Osteocyte (in vitro differentiated cells): ENCODE data around the gene CKMT2. TPM values are rescaled to one million over a fixed set of nuclear protein-coding genes. Genes with fewer than 3 reads are reported as not detected.
"Not testable (repeated sequence)": the region's sequence is repeated elsewhere in the genome, so short reads cannot be mapped to it uniquely, and the experiment has no call there.

Source experiments
- DNase-seq: peaks from one replicate; pipeline ENCODE4 v3.0.0; 2021; ENCODE audit warnings: mixed read lengths; ENCODE audit not compliant: unreplicated experiment; ENCODE audit errors: extremely low spot score
- H3K27ac Mint-ChIP-seq: one replicate; pipeline ENCODE4 v1.8.0; 2021; ENCODE audit warnings: mild to moderate bottlenecking, mixed read lengths; ENCODE audit not compliant: unreplicated experiment
- H3K27me3 Mint-ChIP-seq: one replicate; pipeline ENCODE4 v1.8.0; 2021; ENCODE audit warnings: mixed read lengths; ENCODE audit not compliant: unreplicated experiment
- H3K36me3 Mint-ChIP-seq: one replicate; pipeline ENCODE4 v1.8.0; 2021; ENCODE audit warnings: mixed read lengths; ENCODE audit not compliant: unreplicated experiment
- H3K4me1 Mint-ChIP-seq: one replicate; pipeline ENCODE4 v1.8.0; 2021; ENCODE audit warnings: mixed read lengths; ENCODE audit not compliant: unreplicated experiment
- H3K4me3 Mint-ChIP-seq: one replicate; pipeline ENCODE4 v1.8.0; 2021; ENCODE audit warnings: mild to moderate bottlenecking, moderate library complexity, mixed read lengths; ENCODE audit not compliant: unreplicated experiment
- H3K9me3 Mint-ChIP-seq: one replicate; pipeline ENCODE4 v1.8.0; 2021; ENCODE audit warnings: mixed read lengths; ENCODE audit not compliant: unreplicated experiment
- CTCF ChIP-seq: fragments of 200-600 bp; sonication (generic); IDR thresholded peaks from 2 replicates; pipeline ENCODE4 v1.5.0; 2021; ENCODE audit warnings: antibody characterized with exemption, mild to moderate bottlenecking, moderate library complexity
- total RNA-seq: library from RNA; stranded (reverse); gene quantifications from 2 replicates; pipeline ENCODE4 v1.2.1, GENCODE V29; 2021

The CKMT2 gene
- total RNA-seq, 1 donor from 2014 or later, result not detected

GRCh38 chr5:81265101-81265500 lies 32.0 kb downstream of the CKMT2 start:
- no peak for DNase-seq
- no peak overlapping the region for H3K27ac Mint-ChIP-seq
- TF ChIP-seq CTCF, result no peak
- H3K4me1 Mint-ChIP-seq, result peaks cover 23% of the 10 kb centered on the region
- peaks cover 11% of the 10 kb centered on the region for H3K9me3 Mint-ChIP-seq
- H3K4me3 Mint-ChIP-seq, result no peak overlapping the region
- no peaks in the 10 kb centered on the region for H3K27me3 Mint-ChIP-seq
- H3K36me3 Mint-ChIP-seq, result peaks cover 9% of the 10 kb centered on the region

- Mint-ChIP-seq H3K27me3 (no peaks in the 10 kb centered on the region), H3K4me3 (no peak overlapping the region), H3K4me1 (peaks cover 33% of the 10 kb centered on the region), H3K9me3 (peaks cover 22% of the 10 kb centered on the region), H3K36me3 (peaks cover 20% of the 10 kb centered on the region), H3K27ac (peak overlapping the region; percentile 96)
- no peak for TF ChIP-seq CTCF
- no peak for DNase-seq
Measured at GRCh38 chr5:81268521-81269196, 35.5 kb downstream of the CKMT2 start.

- no peak for TF ChIP-seq CTCF
- Mint-ChIP-seq H3K27me3 (no peaks in the 10 kb centered on the region), H3K36me3 (peaks cover 24% of the 10 kb centered on the region), H3K4me3 (peak overlapping the region; percentile 67), H3K4me1 (peaks cover 33% of the 10 kb centered on the region), H3K27ac (peak overlapping the region; percentile 96), H3K9me3 (peaks cover 30% of the 10 kb centered on the region)
- DNase-seq, result no peak
Measured at GRCh38 chr5:81269751-81270393, 36.8 kb downstream of the CKMT2 start.

- Mint-ChIP-seq H3K36me3 (peaks cover 29% of the 10 kb centered on the region), H3K4me1 (peaks cover 33% of the 10 kb centered on the region), H3K27ac (peak overlapping the region; percentile 96), H3K9me3 (peaks cover 34% of the 10 kb centered on the region), H3K4me3 (peak overlapping the region; percentile 67)
- not testable (repeated sequence) for H3K27me3 Mint-ChIP-seq, DNase-seq
Measured at GRCh38 chr5:81270394-81271027, 37.4 kb downstream of the CKMT2 start.

GRCh38 chr5:81283976-81284375 lies 50.9 kb downstream of the CKMT2 start:
- H3K27ac Mint-ChIP-seq, result no peak overlapping the region
- H3K36me3 Mint-ChIP-seq, result no peaks in the 10 kb centered on the region
- no peaks in the 10 kb centered on the region for H3K9me3 Mint-ChIP-seq
- peaks cover 4% of the 10 kb centered on the region for H3K4me1 Mint-ChIP-seq
- no peak for DNase-seq
- no peak for TF ChIP-seq CTCF
- H3K27me3 Mint-ChIP-seq, result no peaks in the 10 kb centered on the region
- no peak overlapping the region for H3K4me3 Mint-ChIP-seq
